HCT116 (cell line): ENCODE data around the gene RXYLT1.

ENCODE experiments used
- CEBPB ChIP-seq: IDR thresholded peaks from 2 replicates; pipeline ENCODE4 v1.6.1; 2012; ENCODE audit warnings: low read depth
- EGR1 ChIP-seq: IDR thresholded peaks from 2 replicates; pipeline ENCODE4 v1.6.1; 2012; ENCODE audit warnings: low read depth
- ELF1 ChIP-seq: IDR thresholded peaks from 2 replicates; pipeline ENCODE4 v1.6.1; 2012; ENCODE audit warnings: low read depth, borderline replicate concordance
- JUND ChIP-seq: IDR thresholded peaks from 2 replicates; pipeline ENCODE4 v1.6.1; 2012
- POLR2A ChIP-seq: IDR thresholded peaks from 2 replicates; pipeline ENCODE4 v1.7.0; 2011; ENCODE audit warnings: borderline replicate concordance; ENCODE audit not compliant: insufficient read depth, insufficient read length; ENCODE audit errors: extremely low read depth
- POLR2AphosphoS5 ChIP-seq: IDR thresholded peaks from 2 replicates; pipeline ENCODE4 v1.6.1; 2011; ENCODE audit warnings: mild to moderate bottlenecking, low read depth, low read length, moderate library complexity
- SP1 ChIP-seq: IDR thresholded peaks from 2 replicates; pipeline ENCODE4 v1.6.1; 2012; ENCODE audit warnings: low read depth
- YY1 ChIP-seq: IDR thresholded peaks from 2 replicates; pipeline ENCODE4 v1.6.1; 2011; ENCODE audit warnings: low read length, low read depth, moderate library complexity, mild to moderate bottlenecking; ENCODE audit not compliant: insufficient replicate concordance; ENCODE audit errors: extremely low read depth
- ZFX ChIP-seq: fragments of 450-650 bp; IDR thresholded peaks from 2 replicates; pipeline ENCODE4 v1.6.1; 2017
- TF ChIP-seq, protein P1 (sequence below), 3 experiments: fragments of 200-600 bp in 1 of 3; sonication (generic) in 1 of 3; IDR thresholded peaks in 2 of 3; conservative IDR thresholded peaks in 1 of 3; 2 replicates each; pipeline ENCODE4 v1.5.1; 2012 to 2017; ENCODE audit warnings: low read depth in 2 of 3, low read length in 2 of 3, antibody characterized with exemption in 1 of 3, borderline replicate concordance in 1 of 3, control low read depth in 1 of 3, mild to moderate bottlenecking in 1 of 3, mixed read lengths in 1 of 3, mixed run types in 1 of 3, moderate library complexity in 1 of 3; ENCODE audit not compliant: insufficient read depth in 1 of 3
- TF ChIP-seq, protein P2 (sequence below): IDR thresholded peaks from 2 replicates; pipeline ENCODE4 v1.6.1; 2012; ENCODE audit warnings: low read depth

DNA sequence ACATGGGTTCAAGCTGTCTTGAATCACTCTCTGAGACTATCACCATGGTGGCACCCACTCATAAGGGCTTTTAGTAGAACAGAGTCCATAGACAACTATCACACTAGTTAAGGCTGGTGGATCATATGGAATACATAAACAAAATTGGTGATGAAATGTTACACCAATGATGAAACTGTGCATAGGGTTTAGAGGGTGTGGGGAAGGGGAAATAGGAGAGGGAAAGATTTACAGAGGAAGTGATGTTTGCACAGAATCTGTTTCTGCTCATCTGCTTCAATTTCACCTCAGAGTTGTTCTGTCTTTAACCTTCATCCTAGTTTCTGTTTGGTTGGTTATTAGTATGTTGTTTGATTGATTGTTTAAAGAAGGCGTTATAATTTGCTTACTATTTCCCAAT, 2.4 kb upstream of the RXYLT1 start:
- TF ChIP-seq JUND, result no peak
- no peak for TF ChIP-seq ZFX
- TF ChIP-seq SP1, result no peak
- TF ChIP-seq, protein P1, sequence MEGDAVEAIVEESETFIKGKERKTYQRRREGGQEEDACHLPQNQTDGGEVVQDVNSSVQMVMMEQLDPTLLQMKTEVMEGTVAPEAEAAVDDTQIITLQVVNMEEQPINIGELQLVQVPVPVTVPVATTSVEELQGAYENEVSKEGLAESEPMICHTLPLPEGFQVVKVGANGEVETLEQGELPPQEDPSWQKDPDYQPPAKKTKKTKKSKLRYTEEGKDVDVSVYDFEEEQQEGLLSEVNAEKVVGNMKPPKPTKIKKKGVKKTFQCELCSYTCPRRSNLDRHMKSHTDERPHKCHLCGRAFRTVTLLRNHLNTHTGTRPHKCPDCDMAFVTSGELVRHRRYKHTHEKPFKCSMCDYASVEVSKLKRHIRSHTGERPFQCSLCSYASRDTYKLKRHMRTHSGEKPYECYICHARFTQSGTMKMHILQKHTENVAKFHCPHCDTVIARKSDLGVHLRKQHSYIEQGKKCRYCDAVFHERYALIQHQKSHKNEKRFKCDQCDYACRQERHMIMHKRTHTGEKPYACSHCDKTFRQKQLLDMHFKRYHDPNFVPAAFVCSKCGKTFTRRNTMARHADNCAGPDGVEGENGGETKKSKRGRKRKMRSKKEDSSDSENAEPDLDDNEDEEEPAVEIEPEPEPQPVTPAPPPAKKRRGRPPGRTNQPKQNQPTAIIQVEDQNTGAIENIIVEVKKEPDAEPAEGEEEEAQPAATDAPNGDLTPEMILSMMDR (IDR thresholded peaks at IDR 0.05 in 2 of 3, conservative IDR thresholded peaks at IDR 0.05 in 1 of 3; ENCODE audit: borderline replicate concordance in 1 of 3, insufficient read depth in 1 of 3, low read depth in 2 of 3, low read length in 2 of 3), result no peak
- TF ChIP-seq EGR1, result no peak
- TF ChIP-seq, protein P2, sequence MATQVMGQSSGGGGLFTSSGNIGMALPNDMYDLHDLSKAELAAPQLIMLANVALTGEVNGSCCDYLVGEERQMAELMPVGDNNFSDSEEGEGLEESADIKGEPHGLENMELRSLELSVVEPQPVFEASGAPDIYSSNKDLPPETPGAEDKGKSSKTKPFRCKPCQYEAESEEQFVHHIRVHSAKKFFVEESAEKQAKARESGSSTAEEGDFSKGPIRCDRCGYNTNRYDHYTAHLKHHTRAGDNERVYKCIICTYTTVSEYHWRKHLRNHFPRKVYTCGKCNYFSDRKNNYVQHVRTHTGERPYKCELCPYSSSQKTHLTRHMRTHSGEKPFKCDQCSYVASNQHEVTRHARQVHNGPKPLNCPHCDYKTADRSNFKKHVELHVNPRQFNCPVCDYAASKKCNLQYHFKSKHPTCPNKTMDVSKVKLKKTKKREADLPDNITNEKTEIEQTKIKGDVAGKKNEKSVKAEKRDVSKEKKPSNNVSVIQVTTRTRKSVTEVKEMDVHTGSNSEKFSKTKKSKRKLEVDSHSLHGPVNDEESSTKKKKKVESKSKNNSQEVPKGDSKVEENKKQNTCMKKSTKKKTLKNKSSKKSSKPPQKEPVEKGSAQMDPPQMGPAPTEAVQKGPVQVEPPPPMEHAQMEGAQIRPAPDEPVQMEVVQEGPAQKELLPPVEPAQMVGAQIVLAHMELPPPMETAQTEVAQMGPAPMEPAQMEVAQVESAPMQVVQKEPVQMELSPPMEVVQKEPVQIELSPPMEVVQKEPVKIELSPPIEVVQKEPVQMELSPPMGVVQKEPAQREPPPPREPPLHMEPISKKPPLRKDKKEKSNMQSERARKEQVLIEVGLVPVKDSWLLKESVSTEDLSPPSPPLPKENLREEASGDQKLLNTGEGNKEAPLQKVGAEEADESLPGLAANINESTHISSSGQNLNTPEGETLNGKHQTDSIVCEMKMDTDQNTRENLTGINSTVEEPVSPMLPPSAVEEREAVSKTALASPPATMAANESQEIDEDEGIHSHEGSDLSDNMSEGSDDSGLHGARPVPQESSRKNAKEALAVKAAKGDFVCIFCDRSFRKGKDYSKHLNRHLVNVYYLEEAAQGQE, result no peak
- TF ChIP-seq POLR2AphosphoS5, result no peak
- no peak for TF ChIP-seq CEBPB
- TF ChIP-seq POLR2A, result no peak
- no peak for TF ChIP-seq YY1
- TF ChIP-seq ELF1, result no peak
